Activated CD4-positive, alpha-beta T cell treated with anti-CD3 and anti-CD28 coated beads for 36 hours (primary cell): ENCODE measurements around the gene ZNF331. TPM values are rescaled to one million over a fixed set of nuclear protein-coding genes. Genes with fewer than 3 reads are reported as not detected.
"Not testable (repeated sequence)": the region's sequence is repeated elsewhere in the genome, so short reads cannot be mapped to it uniquely, and the experiment has no call there.

ENCODE experiments used
- ATAC-seq: fragments of 200-7000 bp; cut with Tn5 transposase; one replicate; pipeline ENCODE4 v1.10.0; 2021; ENCODE audit warnings: mild to moderate bottlenecking, moderate library complexity
- CTCF ChIA-PET: fragments of 350-600 bp; sonication (Branson Sonifier 250); formaldehyde crosslinking; loops from one replicate; lab custom pipeline; 2021; ENCODE audit warnings: antibody characterized with exemption; lab: Charles Lee
- POLR2A ChIA-PET: fragments of 350-600 bp; sonication (Branson Sonifier 250); formaldehyde crosslinking; loops from one replicate; lab custom pipeline; 2021; ENCODE audit warnings: antibody characterized with exemption, inconsistent platforms; lab: Charles Lee
- DNase-seq: peaks from one replicate; pipeline ENCODE4 v3.0.0-alpha.2; 2020
- H3K27ac Mint-ChIP-seq: one replicate; pipeline ENCODE4 v1.8.0; 2021; ENCODE audit warnings: mixed read lengths
- H3K27me3 Mint-ChIP-seq: one replicate; pipeline ENCODE4 v1.8.0; 2021; ENCODE audit warnings: mixed read lengths
- H3K36me3 Mint-ChIP-seq: one replicate; pipeline ENCODE4 v1.8.0; 2021; ENCODE audit warnings: low read depth, mixed read lengths
- H3K4me1 Mint-ChIP-seq: one replicate; pipeline ENCODE4 v1.8.0; 2021; ENCODE audit warnings: mixed read lengths
- H3K4me3 Mint-ChIP-seq: one replicate; pipeline ENCODE4 v1.8.0; 2021; ENCODE audit warnings: mild to moderate bottlenecking, moderate library complexity, mixed read lengths
- H3K9me3 Mint-ChIP-seq: one replicate; pipeline ENCODE4 v1.8.0; 2021; ENCODE audit warnings: low read depth, mixed read lengths
- intact Hi-C, 2 experiments: fragments of 100-400 bp; cut with DNase I in 1 of 2; cut with micrococcal nuclease in 1 of 2; formaldehyde crosslinking; loops; one replicate each; pipeline versions ENCODE4 v1.14.2 to v1.15.1; 2022 to 2024; cut with DNase I, micrococcal nuclease
- total RNA-seq, 2 experiments: library from RNA; stranded (reverse); gene quantifications; one replicate each; pipeline ENCODE4 v1.2.3, GENCODE V29; 2021

Gene ZNF331
- 10 to 100 TPM; 24.3 to 29.7 TPM for total RNA-seq

DNA sequence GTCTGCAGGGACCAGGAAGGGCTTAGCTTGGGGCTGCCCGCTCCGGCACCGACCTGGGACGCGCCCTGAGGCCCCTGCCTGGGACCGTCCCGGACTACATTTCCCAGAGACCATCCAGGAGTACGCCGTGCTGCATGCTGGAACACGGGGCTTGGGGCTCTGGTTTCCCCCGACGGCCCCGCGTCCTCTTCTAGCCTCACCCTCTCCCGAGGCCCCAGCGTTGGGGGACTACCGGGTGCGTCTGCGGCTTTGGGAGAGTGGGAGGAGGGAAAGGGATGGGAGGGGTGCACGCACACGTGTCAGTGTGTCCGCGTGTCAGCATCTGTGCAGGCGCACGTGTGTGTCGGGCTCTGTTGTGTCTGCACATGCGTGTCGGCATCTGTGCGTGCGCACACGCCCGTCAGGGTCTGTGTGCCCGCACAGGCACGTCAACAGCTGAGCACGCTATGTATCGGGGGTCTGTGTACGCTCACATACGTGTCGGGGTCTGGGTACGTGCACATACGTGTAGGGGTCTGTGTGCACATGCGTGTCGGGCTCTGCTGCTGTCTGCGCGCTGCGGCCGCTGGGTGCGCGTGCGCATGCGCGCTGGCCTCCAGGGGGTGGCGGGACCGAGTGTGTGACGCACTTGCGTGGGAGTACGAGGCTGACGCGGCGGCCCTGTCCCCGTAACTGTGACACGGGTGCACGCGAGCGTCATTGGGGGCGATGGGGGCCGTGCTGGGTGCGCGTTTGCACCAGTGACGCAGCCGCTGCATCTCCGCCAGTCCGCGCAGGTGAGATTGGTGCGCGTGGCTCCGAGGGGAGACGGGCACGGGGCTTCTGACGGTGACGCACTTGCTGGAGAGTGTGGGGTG lies at the start of gene ZNF331:
ZNF331 (plus strand) TSS at position 625 of the 857 bp plus-strand sequence. CDS start 31,232 bp downstream, outside the sequence.
- intact Hi-C loops = loop anchor here (1.0 to 5.0 kb wide), 3 partner anchors 17 to 330 kb away; partner anchors contain the start of gene MYADM (in 1 of the 2)
- CTCF ChIA-PET = interaction anchor here (0.5 kb wide), 1 partner anchor 31 kb away, joined by 3 read pairs; no protein-coding TSS in a partner anchor
- H3K36me3 Mint-ChIP-seq = peaks cover 66% of the 10 kb centered on the region

DNA sequence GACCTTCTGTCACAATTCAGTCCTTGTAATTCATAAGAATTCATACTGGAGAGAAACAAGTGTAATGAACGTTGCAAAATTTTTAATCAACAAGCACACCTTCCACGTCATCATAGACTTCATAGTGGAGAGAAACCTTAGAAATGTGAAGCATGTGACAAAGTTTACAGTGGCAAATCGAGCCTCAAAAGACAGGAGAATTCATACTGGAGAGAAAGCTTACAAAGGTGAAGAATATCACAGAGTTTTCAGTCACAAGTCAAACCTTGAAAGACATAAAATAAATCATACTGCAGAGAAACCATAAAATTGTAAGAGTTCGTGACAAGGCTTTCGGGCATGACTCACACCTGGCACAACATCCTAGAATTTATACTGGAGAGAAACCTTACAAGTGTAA lies 45.8 kb upstream of the ZNF331 start:
- no peak overlapping the region for H3K4me3 Mint-ChIP-seq
- intact Hi-C loops = no loop called here
- ATAC-seq = no peak
- H3K27ac Mint-ChIP-seq = no peak overlapping the region
- ChIA-PET POLR2A (no interaction called here), CTCF (no interaction called here)
- DNase-seq = no peak
- peaks cover 62% of the 10 kb centered on the region for H3K9me3 Mint-ChIP-seq
- H3K36me3 Mint-ChIP-seq = peaks cover 75% of the 10 kb centered on the region
- H3K27me3 Mint-ChIP-seq = no peaks in the 10 kb centered on the region
- no peaks in the 10 kb centered on the region for H3K4me1 Mint-ChIP-seq

More for the DNA sequence above, at the start of gene ZNF331:
- DNase-seq (peak; percentile 93), ATAC-seq (peak; percentile 77)
- Mint-ChIP-seq H3K9me3 (peaks cover 4% of the 10 kb centered on the region), H3K4me1 (peaks cover 33% of the 10 kb centered on the region), H3K27me3 (no peaks in the 10 kb centered on the region), H3K4me3 (peak within 1 kb of the TSS; percentile 95), H3K27ac (peak within 1 kb of the TSS; percentile 98)
- POLR2A ChIA-PET = interaction anchor here (1.3 kb wide), 1 partner anchor 17 kb away, joined by 6 read pairs; no protein-coding TSS in a partner anchor

DNA sequence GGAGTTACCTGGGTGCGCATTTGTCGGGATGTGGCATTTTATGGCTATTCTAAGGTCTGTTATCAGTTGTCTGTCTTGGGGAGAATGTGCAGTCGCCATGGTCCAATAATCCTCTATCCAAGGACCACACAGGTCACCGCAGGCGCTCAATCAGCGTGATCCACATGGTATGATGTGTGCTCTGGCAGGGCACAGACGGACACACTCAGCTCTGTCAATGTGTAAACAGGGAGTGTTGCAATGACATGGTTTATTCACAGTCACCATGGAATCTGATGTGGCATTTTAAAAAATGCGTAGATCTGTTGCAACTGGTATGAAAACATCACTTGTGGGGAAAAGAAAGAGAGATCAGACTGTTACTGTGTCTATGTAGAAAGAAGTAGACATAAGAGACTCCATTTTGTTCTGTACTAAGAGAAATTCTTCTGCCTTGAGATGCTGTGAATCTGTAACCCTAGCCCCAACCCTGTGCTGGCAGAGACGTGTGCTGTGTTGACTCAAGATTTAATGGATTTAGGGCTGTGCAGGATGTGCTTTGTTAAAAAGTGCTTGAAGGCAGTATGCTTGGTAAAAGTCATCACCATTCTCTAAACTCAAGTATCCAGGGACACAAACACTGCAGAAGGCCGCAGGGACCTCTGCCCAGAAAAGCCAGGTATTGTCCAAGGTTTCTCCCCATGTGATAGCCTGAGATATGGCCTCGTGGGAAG lies 40.5 kb upstream of the ZNF331 start:
- Mint-ChIP-seq H3K9me3 (peaks cover 44% of the 10 kb centered on the region), H3K36me3 (peaks cover 24% of the 10 kb centered on the region)
- CTCF ChIA-PET, H3K4me1 Mint-ChIP-seq, intact Hi-C loops, DNase-seq, POLR2A ChIA-PET, H3K27ac Mint-ChIP-seq, H3K27me3 Mint-ChIP-seq, ATAC-seq, H3K4me3 Mint-ChIP-seq: not testable (repeated sequence)

DNA sequence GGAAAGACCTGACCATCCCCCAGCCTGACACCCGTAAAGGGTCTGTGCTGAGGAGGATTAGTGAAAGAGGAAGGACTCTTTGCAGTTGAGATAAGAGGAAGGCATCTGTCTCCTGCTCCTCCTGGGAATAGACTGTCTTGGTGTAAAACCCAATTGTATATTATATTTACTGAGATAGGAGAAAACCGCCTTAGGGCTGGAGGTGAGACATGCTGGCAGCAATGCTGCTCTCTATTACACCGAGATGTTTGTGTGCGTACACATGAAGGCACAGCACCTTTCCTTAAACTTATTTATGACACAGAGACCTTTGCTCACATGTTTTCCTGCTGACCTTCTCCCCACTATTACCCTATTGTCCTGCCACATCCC lies 39.9 kb upstream of the ZNF331 start:
- CTCF ChIA-PET, DNase-seq, H3K4me3 Mint-ChIP-seq, POLR2A ChIA-PET, H3K4me1 Mint-ChIP-seq, H3K27ac Mint-ChIP-seq, ATAC-seq, H3K27me3 Mint-ChIP-seq, intact Hi-C loops: not testable (repeated sequence)
- Mint-ChIP-seq H3K36me3 (peaks cover 18% of the 10 kb centered on the region), H3K9me3 (peaks cover 39% of the 10 kb centered on the region)

DNA sequence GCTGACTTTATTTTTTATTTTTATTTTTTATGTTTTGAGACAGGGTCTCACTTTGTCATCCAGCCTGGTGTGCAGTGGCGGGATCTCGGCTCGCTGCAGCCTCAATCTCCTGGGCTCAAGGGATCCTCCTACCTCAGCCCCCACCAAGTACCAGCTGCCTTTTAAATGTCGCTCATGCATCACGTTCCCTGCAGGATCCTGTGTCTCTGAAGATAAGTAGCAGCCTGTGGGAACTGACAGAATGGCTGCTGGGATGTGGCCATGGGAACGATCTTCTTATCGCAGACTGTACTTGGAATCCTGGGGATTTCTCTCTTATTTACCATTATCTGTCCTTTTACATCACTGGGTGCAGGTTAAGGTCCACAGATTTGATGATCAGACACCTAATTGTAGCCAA lies 34.8 kb upstream of the ZNF331 start:
- intact Hi-C loops, H3K27ac Mint-ChIP-seq, DNase-seq, H3K4me3 Mint-ChIP-seq, POLR2A ChIA-PET, CTCF ChIA-PET, H3K36me3 Mint-ChIP-seq, ATAC-seq, H3K4me1 Mint-ChIP-seq: not testable (repeated sequence)
- H3K27me3 Mint-ChIP-seq = peaks cover 22% of the 10 kb centered on the region
- H3K9me3 Mint-ChIP-seq = peaks cover 13% of the 10 kb centered on the region

DNA sequence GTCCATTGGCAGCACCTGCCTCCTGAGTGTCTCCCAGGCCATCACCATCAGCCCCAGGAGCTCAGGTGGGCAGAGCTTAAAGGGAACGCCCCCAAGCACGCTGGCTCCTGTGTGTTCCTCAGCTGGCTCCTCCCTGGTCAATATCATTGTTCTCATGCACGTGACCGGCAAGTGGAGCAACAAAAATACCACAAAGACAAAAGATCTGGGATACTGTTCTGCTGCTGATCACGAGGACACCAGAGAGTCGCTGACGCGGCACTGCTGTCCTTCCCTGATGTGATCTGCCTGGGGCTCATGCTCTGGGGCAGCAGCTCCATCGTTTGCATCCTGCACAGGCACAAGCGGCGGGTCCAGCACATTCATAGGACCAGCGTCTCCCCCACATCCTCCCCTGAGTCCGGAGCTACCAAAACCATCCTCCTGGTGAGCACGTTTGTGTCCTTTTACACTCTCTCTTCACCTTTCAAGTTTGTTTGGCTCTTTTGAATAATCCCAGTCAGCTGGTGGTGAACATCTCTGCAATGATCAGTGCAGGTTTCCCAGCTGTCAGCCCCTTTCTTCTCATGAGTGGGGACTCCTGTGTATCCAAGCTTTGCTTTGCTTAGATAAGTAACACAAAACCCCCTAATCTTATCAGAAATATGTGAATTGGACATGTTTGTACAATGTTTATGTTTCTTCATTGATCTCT lies 34.1 kb upstream of the ZNF331 start:
- peaks cover 24% of the 10 kb centered on the region for H3K27me3 Mint-ChIP-seq
- H3K4me3 Mint-ChIP-seq, POLR2A ChIA-PET, H3K27ac Mint-ChIP-seq, CTCF ChIA-PET, H3K36me3 Mint-ChIP-seq, ATAC-seq, DNase-seq, H3K4me1 Mint-ChIP-seq, H3K9me3 Mint-ChIP-seq: not testable (repeated sequence)
- intact Hi-C loops = loop anchor here in 1 of 2 experiments (1.0 kb wide), 1 partner anchor 242 kb away; no protein-coding TSS in a partner anchor

DNA sequence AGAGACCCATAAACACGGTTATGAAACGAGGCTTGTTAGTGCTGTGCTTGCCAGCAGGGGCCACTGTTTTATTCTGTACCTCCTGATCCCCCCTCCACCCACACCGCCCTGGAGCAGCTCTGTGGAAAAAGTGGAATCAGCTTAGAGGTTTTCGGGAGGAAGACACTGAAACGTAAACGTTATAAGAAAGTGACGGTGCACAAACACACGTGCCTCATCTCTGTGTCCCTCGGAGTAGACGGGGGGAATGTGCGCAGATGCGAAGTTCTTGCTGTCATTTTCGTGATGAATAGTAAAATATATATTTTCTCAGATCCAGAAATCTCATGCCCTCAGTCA lies 33.6 kb upstream of the ZNF331 start:
- ATAC-seq (peak; percentile 53), DNase-seq (peak; percentile 14)
- H3K4me3 Mint-ChIP-seq, H3K27ac Mint-ChIP-seq, POLR2A ChIA-PET, H3K4me1 Mint-ChIP-seq, H3K9me3 Mint-ChIP-seq, CTCF ChIA-PET, H3K36me3 Mint-ChIP-seq: not testable (repeated sequence)
- intact Hi-C loops = loop anchor here in 1 of 2 experiments (1.0 kb wide), 1 partner anchor 242 kb away; no protein-coding TSS in a partner anchor
- H3K27me3 Mint-ChIP-seq = peaks cover 27% of the 10 kb centered on the region

DNA sequence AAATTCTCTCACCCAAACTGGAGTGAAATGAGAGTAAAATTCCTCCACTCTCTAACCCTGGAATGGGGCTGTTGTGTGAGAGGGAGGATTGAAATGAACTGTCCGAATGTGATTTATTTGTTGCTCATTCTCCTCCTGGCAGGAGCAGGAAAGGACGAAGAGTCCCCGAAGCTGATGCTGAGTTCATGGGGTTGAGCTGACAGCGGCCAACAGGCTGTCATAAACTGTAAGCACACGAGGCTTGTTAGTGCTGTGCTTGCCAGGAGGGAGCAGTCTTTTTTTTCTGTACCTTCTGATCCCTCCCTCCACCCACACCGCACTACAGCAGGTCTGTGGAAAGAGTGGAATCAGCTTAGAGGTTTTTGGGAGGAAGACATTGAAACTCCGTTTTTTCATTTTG lies 33.1 kb upstream of the ZNF331 start:
- Mint-ChIP-seq H3K9me3 (peaks cover 6% of the 10 kb centered on the region), H3K4me3 (no peak overlapping the region), H3K27me3 (peaks cover 27% of the 10 kb centered on the region), H3K4me1 (no peaks in the 10 kb centered on the region), H3K36me3 (peaks cover 1% of the 10 kb centered on the region), H3K27ac (no peak overlapping the region)
- ATAC-seq (no peak), DNase-seq (no peak)
- ChIA-PET CTCF (no interaction called here), POLR2A (no interaction called here)
- intact Hi-C loops = loop anchor here in 1 of 2 experiments (1.0 kb wide), 1 partner anchor 241 kb away; no protein-coding TSS in a partner anchor

DNA sequence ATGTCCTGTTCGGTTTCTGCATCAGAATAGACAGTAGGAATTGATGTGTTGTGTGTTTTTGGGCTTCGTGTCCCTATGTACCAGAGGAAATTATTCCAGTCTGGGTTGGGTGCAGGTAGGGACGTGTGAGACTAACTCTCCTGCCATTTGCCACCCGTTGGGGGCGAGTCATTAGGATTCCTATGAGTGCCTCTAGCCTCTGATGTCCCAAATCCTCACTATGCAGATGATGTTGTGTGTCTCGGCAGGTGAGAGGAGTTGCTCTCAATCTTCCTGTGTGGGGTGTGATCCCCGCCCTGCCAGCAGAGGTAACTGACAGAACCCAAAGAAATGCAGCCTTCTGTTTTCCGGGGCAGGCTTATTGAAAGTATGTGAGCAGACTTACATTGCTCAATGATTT lies 31.2 kb upstream of the ZNF331 start:
- H3K4me3 Mint-ChIP-seq = no peak overlapping the region
- peaks cover 23% of the 10 kb centered on the region for H3K27me3 Mint-ChIP-seq
- intact Hi-C loops = no loop called here
- ChIA-PET CTCF (no interaction called here), POLR2A (no interaction called here)
- peaks cover 2% of the 10 kb centered on the region for H3K9me3 Mint-ChIP-seq
- H3K27ac Mint-ChIP-seq = no peak overlapping the region
- no peak for DNase-seq
- ATAC-seq = no peak
- no peaks in the 10 kb centered on the region for H3K4me1 Mint-ChIP-seq
- H3K36me3 Mint-ChIP-seq = peaks cover 1% of the 10 kb centered on the region

DNA sequence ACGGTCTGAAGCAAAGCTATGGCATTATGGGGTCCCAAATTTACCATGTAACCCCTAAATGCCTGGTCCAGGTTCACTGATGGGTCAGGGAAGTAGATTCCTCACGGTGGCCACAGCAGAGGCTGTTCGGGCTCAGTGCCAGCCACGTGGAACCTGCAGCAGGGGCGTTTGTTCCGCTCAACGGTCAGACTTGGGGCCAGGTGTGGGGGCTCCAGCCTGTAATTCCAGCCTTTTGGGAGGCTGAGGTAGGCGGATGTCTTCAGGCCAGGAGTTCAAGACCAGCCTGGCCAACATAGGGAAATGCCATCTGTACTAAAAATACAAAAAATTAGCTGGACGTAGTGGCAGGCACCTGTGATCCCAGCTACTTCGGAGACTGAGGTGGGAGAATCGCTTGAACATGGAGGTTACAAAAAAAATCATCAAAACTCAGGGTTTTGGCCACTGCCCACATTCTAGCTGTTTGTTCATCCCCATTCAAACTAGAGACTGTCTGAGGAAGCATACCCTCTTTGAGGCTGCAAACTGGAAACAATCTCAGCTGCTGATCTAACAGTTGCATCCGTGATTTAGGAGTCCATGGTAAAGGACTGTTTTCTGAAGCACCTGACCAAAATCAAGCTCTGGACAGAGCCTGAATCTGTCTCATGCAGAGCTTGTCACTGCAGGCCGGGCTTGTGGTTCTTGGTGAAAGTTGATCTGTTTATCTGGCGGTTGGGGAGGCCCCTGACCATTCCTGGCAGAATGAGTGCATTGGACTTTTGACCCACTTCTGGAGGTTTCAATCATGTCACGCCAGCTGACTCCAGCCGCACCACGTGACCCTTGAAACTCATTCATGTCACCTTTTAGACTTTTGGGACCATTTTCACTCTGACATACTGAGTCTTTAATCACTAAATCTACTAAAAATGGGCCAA lies 30.2 kb upstream of the ZNF331 start:
- Mint-ChIP-seq H3K9me3 (peaks cover 2% of the 10 kb centered on the region), H3K27me3 (peaks cover 20% of the 10 kb centered on the region), H3K36me3 (peaks cover 1% of the 10 kb centered on the region), H3K4me3 (no peak overlapping the region), H3K4me1 (no peaks in the 10 kb centered on the region), H3K27ac (no peak overlapping the region)
- ChIA-PET POLR2A (no interaction called here), CTCF (interaction anchor here (0.6 to 1.3 kb wide), 2 partner anchors 51 to 82 kb away, joined by 3 to 4 read pairs; no protein-coding TSS in a partner anchor)
- DNase-seq (no peak), ATAC-seq (no peak)
- intact Hi-C loops = no loop called here
